Liver (tissue), 9 donors: ENCODE results near the gene USP49. TPM values are rescaled to one million over a fixed set of nuclear protein-coding genes. Genes with fewer than 3 reads are reported as not detected.
"Not testable (repeated sequence)": the region's sequence is repeated elsewhere in the genome, so short reads cannot be mapped to it uniquely, and the experiment has no call there.

Experiments used
- DNase-seq: peaks from one replicate; pipeline ENCODE4 v3.0.0-alpha.2; 2017; ENCODE audit warnings: low spot score
- H3K27ac ChIP-seq, 2 donors: one replicate each; pipeline ENCODE4 v1.7.0; 2013; ENCODE audit warnings: inconsistent platforms in 2 of 2, low read length in 2 of 2, control low read depth in 1 of 2, low read depth in 1 of 2, mild to moderate bottlenecking in 1 of 2
- H3K27me3 ChIP-seq, 4 donors: one replicate each; pipeline versions ENCODE4 v1.6.1 to v1.7.0; 2013; ENCODE audit warnings: low read length in 3 of 4, inconsistent platforms in 1 of 4, mild to moderate bottlenecking in 1 of 4, moderate library complexity in 1 of 4; ENCODE audit not compliant: control insufficient read depth in 4 of 4, insufficient read depth in 4 of 4
- H3K36me3 ChIP-seq, 4 donors: one replicate each; pipeline versions ENCODE4 v1.6.1 to v1.7.0; 2013; ENCODE audit warnings: low read length in 3 of 4, mild to moderate bottlenecking in 3 of 4, low read depth in 1 of 4, moderate library complexity in 1 of 4; ENCODE audit not compliant: control insufficient read depth in 4 of 4, insufficient read depth in 3 of 4
- H3K4me1 ChIP-seq, 4 donors: one replicate each; pipeline versions ENCODE4 v1.6.1 to v1.7.0; 2013; ENCODE audit warnings: low read length in 3 of 4, mild to moderate bottlenecking in 3 of 4, moderate library complexity in 1 of 4; ENCODE audit not compliant: control insufficient read depth in 4 of 4, insufficient read depth in 4 of 4
- H3K4me3 ChIP-seq, 3 donors: one replicate each; pipeline versions ENCODE4 v1.6.1 to v1.7.0; 2013; ENCODE audit warnings: low read length in 3 of 3, control low read depth in 1 of 3, low read depth in 1 of 3, mild to moderate bottlenecking in 1 of 3
- H3K9ac ChIP-seq, 2 donors: one replicate each; pipeline ENCODE4 v1.7.0; 2013; ENCODE audit warnings: low read length in 2 of 2, mild to moderate bottlenecking in 2 of 2, moderate library complexity in 2 of 2, control low read depth in 1 of 2, low read depth in 1 of 2
- H3K9me3 ChIP-seq, 4 donors: one replicate each; pipeline versions ENCODE4 v1.6.1 to v1.7.0; 2013; ENCODE audit warnings: low read length in 3 of 4; ENCODE audit not compliant: control insufficient read depth in 4 of 4
- EGR1 ChIP-seq, 2 donors: IDR thresholded peaks; 2 replicates each; pipeline ENCODE4 v1.6.1; 2016 to 2018; ENCODE audit warnings: antibody characterized with exemption in 2 of 2, low read depth in 2 of 2
- FOXA1 ChIP-seq: IDR thresholded peaks from 2 replicates; pipeline ENCODE4 v1.6.1; 2016; ENCODE audit warnings: antibody characterized with exemption
- FOXA2 ChIP-seq: IDR thresholded peaks from 2 replicates; pipeline ENCODE4 v1.6.1; 2016; ENCODE audit warnings: antibody characterized with exemption
- GABPA ChIP-seq, 2 donors: IDR thresholded peaks in 1 of 2; conservative IDR thresholded peaks in 1 of 2; 2 replicates each; pipeline ENCODE4 v1.6.1; 2016; ENCODE audit warnings: antibody characterized with exemption in 2 of 2, mild to moderate bottlenecking in 1 of 2, moderate library complexity in 1 of 2
- HNF4A ChIP-seq, 2 donors: conservative IDR thresholded peaks; 2 replicates each; pipeline ENCODE4 v1.6.1; 2016; ENCODE audit warnings: antibody characterized with exemption in 2 of 2, mild to moderate bottlenecking in 2 of 2
- HNF4G ChIP-seq: IDR thresholded peaks from 2 replicates; pipeline ENCODE4 v1.6.1; 2016; ENCODE audit warnings: antibody characterized with exemption
- JUND ChIP-seq, 2 donors: IDR thresholded peaks; 2 replicates each; pipeline ENCODE4 v1.6.1; 2016; ENCODE audit warnings: antibody characterized with exemption in 2 of 2
- NR2F2 ChIP-seq: IDR thresholded peaks from 2 replicates; pipeline ENCODE4 v1.6.1; 2016; ENCODE audit warnings: antibody characterized with exemption
- RAD21 ChIP-seq, 2 donors: IDR thresholded peaks; 2 replicates each; pipeline ENCODE4 v1.6.1; 2016; ENCODE audit warnings: antibody characterized with exemption in 2 of 2, mild to moderate bottlenecking in 2 of 2
- RXRA ChIP-seq, 2 donors: IDR thresholded peaks; 2 replicates each; pipeline ENCODE4 v1.6.1; 2017 to 2018; ENCODE audit warnings: antibody characterized with exemption in 2 of 2, mild to moderate bottlenecking in 1 of 2
- SP1 ChIP-seq: IDR thresholded peaks from 2 replicates; pipeline ENCODE4 v1.6.1; 2018; ENCODE audit warnings: antibody characterized with exemption, mild to moderate bottlenecking
- TAF1 ChIP-seq: conservative IDR thresholded peaks from 2 replicates; pipeline ENCODE4 v1.6.1; 2016; ENCODE audit warnings: antibody characterized with exemption, mild to moderate bottlenecking
- YY1 ChIP-seq: IDR thresholded peaks from 2 replicates; pipeline ENCODE4 v1.6.1; 2016; ENCODE audit warnings: antibody characterized with exemption, mild to moderate bottlenecking
- WGBS: extraction: QIAGEN DNeasy Blood & Tissue Kit; methylation state at CpG from one replicate; pipeline ENCODE4 v1.1.7; 2013; 5-methylcytosine and 5-hydroxymethylcytosine counted together
- polyA plus RNA-seq, 2 donors: library from polyadenylated mRNA; stranded (reverse) in 1 of 2; unstranded in 1 of 2; fragments of 200-250 nt in 1 of 2; fragments of >200 nt in 1 of 2; fragmentation: Nextera tagmentation in 1 of 2; extraction: Ambion mirVana in 1 of 2; gene quantifications; one replicate each; pipeline versions ENCODE4 v1.2.1 to v1.2.3, GENCODE V29; 2013 to 2015
- total RNA-seq, 2 donors: library from RNA; depleted of rRNA; stranded (reverse); fragments of >200 nt; gene quantifications; one replicate each; pipeline ENCODE4 v1.2.3, GENCODE V29; 2014
- TF ChIP-seq, protein P1 (sequence below): IDR thresholded peaks from 2 replicates; pipeline ENCODE4 v1.6.1; 2016; ENCODE audit warnings: antibody characterized with exemption
- TF ChIP-seq, protein P2 (sequence below): IDR thresholded peaks from 2 replicates; pipeline ENCODE4 v1.6.1; 2016; ENCODE audit warnings: antibody characterized with exemption
- TF ChIP-seq, protein P3 (sequence below): IDR thresholded peaks from 2 replicates; pipeline ENCODE4 v1.6.1; 2016; ENCODE audit warnings: antibody characterized with exemption, mild to moderate bottlenecking
- TF ChIP-seq, protein P4 (sequence below): fragments of 150-350 bp; IDR thresholded peaks from 2 replicates; pipeline ENCODE4 v1.5.1; 2017; ENCODE audit warnings: improper control_type of control experiment, low read depth, low read length; ENCODE audit not compliant: missing input control
- TF ChIP-seq, protein P5 (sequence below): IDR thresholded peaks from 2 replicates; pipeline ENCODE4 v1.6.1; 2016; ENCODE audit warnings: antibody characterized with exemption
- donor health status: healthy.
- donor health status: healthy.
- donor health status: healthy.
- donor health status: healthy.
- donor health status: healthy.

Gene USP49
- total and polyA plus RNA-seq, 4 donors = 0.33 to 3.4 (median 1.1) TPM

DNA sequence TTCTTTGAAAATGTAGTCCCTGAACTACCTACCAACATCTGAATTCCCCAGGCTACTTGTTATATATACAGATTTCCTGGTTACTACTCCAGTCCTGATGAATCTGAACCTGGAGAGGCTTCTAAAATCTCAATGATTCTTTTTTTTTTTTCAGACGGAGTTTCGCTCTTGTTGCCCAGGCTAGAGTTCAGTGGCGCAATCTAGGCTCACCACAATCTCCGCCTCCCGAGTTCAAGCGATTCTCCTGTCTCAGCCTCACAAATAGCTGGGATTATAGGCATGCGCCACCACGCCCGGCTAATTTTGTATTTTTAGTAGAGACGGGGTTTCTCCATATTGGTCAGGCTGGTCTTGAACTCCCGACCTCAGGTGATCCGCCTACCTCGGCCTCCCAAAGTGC lies 83.2 kb downstream of the USP49 start:
- not testable (repeated sequence) for H3K36me3 ChIP-seq, H3K4me1 ChIP-seq, H3K4me3 ChIP-seq, H3K27ac ChIP-seq, H3K9me3 ChIP-seq, H3K9ac ChIP-seq, DNase-seq, H3K27me3 ChIP-seq
- 95% methylated on average over 13 of the region's 13 CpGs for WGBS

DNA sequence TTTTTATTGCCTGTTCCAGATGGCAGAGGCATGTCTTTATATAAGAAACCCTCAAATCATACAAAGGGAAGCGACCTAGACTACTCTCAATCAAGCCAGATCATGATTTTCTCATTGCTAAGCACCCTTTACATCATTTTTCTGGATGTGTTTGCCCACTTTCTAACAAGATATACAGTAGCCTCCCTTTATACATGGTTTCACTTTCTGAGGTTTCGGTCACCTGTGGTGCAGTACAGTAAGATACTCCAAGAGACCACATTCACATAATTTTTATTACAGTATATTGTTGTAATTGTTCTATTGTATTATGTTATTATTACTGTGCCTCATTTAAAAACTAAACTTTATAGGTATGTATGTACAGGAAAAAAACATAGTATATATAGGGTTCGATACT lies 84.1 kb downstream of the USP49 start:
- DNase-seq = no peak
- H3K36me3 ChIP-seq = no peaks in the 10 kb centered on the region
- no peaks in the 10 kb centered on the region for H3K27me3 ChIP-seq
- no peaks in the 10 kb centered on the region for H3K9me3 ChIP-seq
- no peak overlapping the region for H3K4me3 ChIP-seq
- H3K4me1 ChIP-seq = no peaks in the 10 kb centered on the region
- H3K27ac ChIP-seq = no peak overlapping the region
- no peak overlapping the region for H3K9ac ChIP-seq
- no peak for TF ChIP-seq TAF1
- TF ChIP-seq HNF4G = no peak
- TF ChIP-seq, protein P1, sequence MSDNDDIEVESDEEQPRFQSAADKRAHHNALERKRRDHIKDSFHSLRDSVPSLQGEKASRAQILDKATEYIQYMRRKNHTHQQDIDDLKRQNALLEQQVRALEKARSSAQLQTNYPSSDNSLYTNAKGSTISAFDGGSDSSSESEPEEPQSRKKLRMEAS = no peak
- TF ChIP-seq, protein P2, sequence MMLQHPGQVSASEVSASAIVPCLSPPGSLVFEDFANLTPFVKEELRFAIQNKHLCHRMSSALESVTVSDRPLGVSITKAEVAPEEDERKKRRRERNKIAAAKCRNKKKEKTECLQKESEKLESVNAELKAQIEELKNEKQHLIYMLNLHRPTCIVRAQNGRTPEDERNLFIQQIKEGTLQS = no peak
- TF ChIP-seq YY1 = no peak
- TF ChIP-seq JUND (IDR thresholded peaks at IDR 0.05) = no peak
- no peak for TF ChIP-seq FOXA2
- no peak for TF ChIP-seq HNF4A (conservative IDR thresholded peaks at IDR 0.05)
- no peak for TF ChIP-seq GABPA (IDR thresholded peaks at IDR 0.05 in 1 of 2, conservative IDR thresholded peaks at IDR 0.05 in 1 of 2)
- no peak for TF ChIP-seq NR2F2
- 95% methylated on average over 3 of the region's 3 CpGs for WGBS

DNA sequence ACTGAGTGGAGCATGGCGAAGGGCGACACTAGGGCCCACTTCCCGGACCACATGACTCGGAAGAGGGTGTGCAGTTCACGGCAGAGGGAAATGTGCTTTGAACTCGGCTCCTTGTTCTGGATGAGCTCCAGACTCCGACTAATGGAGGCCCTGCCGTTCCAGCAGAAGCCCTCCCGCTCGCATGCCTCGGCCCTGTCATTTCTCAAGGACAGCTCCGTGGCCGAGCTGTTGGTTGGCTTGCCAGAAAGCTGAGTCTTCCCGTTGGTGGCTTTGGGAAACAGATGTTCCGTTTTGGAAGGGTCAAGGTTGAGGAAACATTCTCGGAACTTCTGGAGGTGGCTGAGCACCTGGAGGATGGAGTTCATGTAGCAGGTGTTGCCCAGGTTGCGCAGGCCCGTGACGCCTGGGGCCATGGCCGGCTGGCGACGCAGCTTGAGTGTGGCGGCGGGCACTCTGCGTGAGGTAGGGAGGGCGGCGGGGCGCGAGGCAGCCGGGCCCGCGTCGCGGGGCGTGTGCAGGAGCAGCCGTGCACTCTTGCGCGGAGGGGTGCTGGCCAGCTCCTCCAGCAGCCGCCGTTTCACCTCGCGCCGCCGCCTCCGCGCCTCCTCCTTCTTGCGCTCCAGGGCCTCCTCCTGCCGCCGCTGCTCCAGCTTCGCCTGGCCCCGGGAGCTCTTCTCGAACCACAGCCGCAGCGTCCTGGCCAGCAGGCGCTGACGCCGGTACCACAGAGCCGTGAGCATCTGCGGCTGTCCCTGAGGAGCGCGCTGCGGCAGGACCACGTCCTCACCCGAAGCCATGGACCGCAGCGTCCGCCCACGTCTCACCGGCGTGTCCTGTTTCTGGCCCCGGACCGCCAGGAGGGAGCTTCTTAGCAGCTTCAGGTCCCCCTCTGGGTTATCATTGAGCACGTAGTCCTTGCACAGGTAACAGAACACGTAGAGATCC lies 89.1 kb downstream of the USP49 start:
- Histone ChIP-seq H3K36me3 (peaks cover 0 to 8% (median under 1%) of the 10 kb centered on the region in 4 donors), H3K4me1 (no peaks in the 10 kb centered on the region), H3K9ac (no peak overlapping the region), H3K9me3 (no peaks in the 10 kb centered on the region), H3K27me3 (no peaks in the 10 kb centered on the region), H3K4me3 (no peak overlapping the region), H3K27ac (no peak overlapping the region)
- DNase-seq = no peak
- TF ChIP-seq HNF4G = no peak
- no peak for TF ChIP-seq RXRA (IDR thresholded peaks at IDR 0.05)
- TF ChIP-seq SP1 = no peak
- TF ChIP-seq GABPA (IDR thresholded peaks at IDR 0.05 in 1 of 2, conservative IDR thresholded peaks at IDR 0.05 in 1 of 2) = no peak
- no peak for TF ChIP-seq YY1
- TF ChIP-seq FOXA1 = no peak
- no peak for TF ChIP-seq RAD21 (IDR thresholded peaks at IDR 0.05)
- TF ChIP-seq, protein P3, sequence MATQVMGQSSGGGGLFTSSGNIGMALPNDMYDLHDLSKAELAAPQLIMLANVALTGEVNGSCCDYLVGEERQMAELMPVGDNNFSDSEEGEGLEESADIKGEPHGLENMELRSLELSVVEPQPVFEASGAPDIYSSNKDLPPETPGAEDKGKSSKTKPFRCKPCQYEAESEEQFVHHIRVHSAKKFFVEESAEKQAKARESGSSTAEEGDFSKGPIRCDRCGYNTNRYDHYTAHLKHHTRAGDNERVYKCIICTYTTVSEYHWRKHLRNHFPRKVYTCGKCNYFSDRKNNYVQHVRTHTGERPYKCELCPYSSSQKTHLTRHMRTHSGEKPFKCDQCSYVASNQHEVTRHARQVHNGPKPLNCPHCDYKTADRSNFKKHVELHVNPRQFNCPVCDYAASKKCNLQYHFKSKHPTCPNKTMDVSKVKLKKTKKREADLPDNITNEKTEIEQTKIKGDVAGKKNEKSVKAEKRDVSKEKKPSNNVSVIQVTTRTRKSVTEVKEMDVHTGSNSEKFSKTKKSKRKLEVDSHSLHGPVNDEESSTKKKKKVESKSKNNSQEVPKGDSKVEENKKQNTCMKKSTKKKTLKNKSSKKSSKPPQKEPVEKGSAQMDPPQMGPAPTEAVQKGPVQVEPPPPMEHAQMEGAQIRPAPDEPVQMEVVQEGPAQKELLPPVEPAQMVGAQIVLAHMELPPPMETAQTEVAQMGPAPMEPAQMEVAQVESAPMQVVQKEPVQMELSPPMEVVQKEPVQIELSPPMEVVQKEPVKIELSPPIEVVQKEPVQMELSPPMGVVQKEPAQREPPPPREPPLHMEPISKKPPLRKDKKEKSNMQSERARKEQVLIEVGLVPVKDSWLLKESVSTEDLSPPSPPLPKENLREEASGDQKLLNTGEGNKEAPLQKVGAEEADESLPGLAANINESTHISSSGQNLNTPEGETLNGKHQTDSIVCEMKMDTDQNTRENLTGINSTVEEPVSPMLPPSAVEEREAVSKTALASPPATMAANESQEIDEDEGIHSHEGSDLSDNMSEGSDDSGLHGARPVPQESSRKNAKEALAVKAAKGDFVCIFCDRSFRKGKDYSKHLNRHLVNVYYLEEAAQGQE = no peak
- TF ChIP-seq, protein P4, sequence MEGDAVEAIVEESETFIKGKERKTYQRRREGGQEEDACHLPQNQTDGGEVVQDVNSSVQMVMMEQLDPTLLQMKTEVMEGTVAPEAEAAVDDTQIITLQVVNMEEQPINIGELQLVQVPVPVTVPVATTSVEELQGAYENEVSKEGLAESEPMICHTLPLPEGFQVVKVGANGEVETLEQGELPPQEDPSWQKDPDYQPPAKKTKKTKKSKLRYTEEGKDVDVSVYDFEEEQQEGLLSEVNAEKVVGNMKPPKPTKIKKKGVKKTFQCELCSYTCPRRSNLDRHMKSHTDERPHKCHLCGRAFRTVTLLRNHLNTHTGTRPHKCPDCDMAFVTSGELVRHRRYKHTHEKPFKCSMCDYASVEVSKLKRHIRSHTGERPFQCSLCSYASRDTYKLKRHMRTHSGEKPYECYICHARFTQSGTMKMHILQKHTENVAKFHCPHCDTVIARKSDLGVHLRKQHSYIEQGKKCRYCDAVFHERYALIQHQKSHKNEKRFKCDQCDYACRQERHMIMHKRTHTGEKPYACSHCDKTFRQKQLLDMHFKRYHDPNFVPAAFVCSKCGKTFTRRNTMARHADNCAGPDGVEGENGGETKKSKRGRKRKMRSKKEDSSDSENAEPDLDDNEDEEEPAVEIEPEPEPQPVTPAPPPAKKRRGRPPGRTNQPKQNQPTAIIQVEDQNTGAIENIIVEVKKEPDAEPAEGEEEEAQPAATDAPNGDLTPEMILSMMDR = no peak
- no peak for TF ChIP-seq TAF1
- TF ChIP-seq, protein P1 = no peak
- no peak for TF ChIP-seq HNF4A (conservative IDR thresholded peaks at IDR 0.05)
- no peak for TF ChIP-seq NR2F2
- TF ChIP-seq EGR1 (IDR thresholded peaks at IDR 0.05; ENCODE audit: low read depth in 2 of 2) = no peak
- TF ChIP-seq, protein P2 = no peak
- no peak for TF ChIP-seq FOXA2
- no peak for TF ChIP-seq JUND (IDR thresholded peaks at IDR 0.05)
- TF ChIP-seq, protein P5, sequence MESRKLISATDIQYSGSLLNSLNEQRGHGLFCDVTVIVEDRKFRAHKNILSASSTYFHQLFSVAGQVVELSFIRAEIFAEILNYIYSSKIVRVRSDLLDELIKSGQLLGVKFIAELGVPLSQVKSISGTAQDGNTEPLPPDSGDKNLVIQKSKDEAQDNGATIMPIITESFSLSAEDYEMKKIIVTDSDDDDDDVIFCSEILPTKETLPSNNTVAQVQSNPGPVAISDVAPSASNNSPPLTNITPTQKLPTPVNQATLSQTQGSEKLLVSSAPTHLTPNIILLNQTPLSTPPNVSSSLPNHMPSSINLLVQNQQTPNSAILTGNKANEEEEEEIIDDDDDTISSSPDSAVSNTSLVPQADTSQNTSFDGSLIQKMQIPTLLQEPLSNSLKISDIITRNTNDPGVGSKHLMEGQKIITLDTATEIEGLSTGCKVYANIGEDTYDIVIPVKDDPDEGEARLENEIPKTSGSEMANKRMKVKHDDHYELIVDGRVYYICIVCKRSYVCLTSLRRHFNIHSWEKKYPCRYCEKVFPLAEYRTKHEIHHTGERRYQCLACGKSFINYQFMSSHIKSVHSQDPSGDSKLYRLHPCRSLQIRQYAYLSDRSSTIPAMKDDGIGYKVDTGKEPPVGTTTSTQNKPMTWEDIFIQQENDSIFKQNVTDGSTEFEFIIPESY = no peak
- 97% methylated on average over 74 of the region's 74 CpGs for WGBS
